Measurements from ENCODE around the gene CCM2.

The CCM2 gene

DNA sequence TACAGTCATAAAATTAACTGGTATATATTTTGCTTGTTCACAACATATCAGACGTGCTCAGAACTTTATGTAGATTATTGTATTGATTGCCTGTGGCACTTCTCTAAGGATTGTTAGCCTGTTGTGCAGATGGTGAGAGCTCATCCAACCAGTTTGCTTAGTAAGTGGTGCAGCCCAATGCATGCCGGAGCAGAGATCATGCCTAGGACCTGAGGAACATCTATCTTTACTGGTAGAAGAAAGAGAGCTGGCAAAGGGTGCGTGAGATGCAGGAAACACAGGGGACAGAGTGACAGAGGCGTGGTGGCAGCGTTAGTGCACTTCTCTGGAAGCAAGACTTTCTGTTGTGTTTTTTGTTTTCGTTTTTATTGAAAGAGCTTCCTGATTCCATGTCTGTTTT lies 35.9 kb downstream of the CCM2 start:
- DNase-seq = no peak

DNA sequence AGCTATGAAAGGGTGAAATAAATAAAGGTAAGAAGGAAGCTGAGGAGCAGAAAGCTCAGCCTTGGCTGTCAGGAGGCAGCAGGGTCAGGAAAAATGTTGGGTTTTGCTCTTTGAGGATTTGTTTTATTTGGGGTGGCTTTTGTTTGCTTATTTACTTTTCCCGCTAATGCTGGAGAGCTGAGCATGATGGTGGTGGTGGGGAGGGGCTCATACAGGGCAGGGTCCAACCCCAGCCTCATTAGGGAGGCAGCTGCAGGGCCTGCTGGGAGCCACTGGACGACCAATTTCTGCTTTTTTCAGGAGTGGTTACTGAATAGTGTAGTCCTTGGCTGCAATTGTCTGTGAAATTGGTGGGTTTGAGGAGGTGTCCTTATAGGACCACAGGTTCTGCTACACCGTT lies 36.3 kb downstream of the CCM2 start:
- DNase-seq = no peak

DNA sequence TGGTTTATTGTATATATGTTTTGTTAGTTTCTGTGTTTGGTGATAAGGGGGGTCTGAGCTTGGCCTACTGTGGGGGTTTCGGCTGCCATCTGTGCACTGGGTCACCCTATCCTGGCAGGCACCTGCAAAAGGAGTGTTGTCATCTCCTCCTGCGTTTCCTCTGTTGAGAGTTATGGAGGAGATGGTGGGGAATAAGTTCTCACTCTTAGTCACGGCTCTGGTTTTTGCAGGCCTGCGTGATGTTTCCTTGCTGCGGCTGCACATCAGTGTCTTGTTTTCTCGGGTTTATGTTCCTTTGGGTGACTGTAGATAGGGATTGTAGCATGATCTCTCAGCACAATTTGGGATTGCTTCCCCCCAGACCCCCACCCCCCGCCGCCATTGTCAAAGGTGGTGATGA lies 36.8 kb downstream of the CCM2 start:
- DNase-seq = no peak

- DNase-seq = no peak
Measured at GRCh38 chr7:45037876-45038275, 37.9 kb downstream of the CCM2 start.

DNA sequence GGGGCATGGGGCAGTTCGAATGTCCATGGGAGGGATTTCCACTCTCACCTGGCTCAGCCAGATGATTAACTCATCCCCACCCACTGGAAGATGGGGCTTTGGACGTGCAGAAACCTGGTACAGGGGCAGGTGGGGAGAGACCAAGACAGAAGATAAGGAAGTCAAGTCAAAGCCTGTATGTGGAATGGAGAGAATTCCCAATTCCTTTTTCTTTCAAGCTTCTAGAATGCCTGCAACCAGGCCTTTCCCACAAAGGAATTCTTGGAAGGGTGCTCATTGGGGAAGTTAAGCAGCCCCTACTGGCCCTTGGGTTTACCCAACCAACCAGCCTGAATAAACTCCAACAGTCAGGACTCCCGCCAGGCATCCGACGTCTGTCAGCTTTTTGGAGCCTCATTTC lies 39.1 kb downstream of the CCM2 start:
- DNase-seq = no peak

GRCh38 chr7:45044338-45044737 lies 44.3 kb downstream of the CCM2 start:
- no peak for DNase-seq

- DNase-seq = no peak
Measured at GRCh38 chr7:45048748-45049147, 48.7 kb downstream of the CCM2 start.

GRCh38 chr7:45050198-45050597 lies 50.2 kb downstream of the CCM2 start:
- DNase-seq = no peak

GRCh38 chr7:45052011-45052410 lies 52.0 kb downstream of the CCM2 start:
- DNase-seq = no peak

DNA sequence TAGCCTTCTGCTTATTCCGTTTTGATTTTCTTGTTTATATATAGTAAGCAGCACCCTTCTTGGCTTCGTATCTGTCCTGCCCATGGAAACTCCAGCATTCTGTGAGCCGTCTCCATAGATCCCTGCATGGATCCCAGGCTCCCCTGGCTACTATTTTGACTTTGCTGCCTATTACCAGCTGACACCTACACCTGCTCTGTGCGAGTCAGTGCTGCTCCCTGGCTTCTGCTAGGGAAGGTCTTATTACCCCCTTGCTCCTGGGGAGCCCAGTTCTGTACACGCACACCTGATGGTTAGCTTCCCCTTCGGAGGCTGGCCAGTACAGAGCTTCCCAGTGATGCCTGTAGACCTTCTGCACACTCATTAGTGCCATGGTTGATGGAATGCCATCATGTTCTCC lies 53.4 kb downstream of the CCM2 start:
- no peak for DNase-seq

DNA sequence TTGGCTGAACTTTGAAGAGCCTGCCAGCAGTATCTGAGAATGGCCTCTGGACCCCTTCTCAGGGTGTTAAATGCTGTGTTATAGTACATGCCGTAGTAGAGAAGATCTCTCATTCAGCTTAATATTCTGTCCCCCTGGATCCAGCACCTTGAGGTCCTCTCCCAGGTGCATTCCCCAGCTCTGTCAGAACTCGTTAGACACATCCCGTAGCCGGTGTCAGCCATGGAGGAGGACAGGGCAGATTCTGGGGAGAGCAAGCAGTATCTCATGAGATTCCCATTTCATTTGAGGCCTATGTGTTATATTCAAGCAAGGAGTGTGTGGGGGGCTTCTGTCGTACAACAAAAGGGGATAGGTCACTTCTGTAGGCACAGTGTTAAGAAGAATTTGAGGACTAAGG lies 53.9 kb downstream of the CCM2 start:
- no peak for DNase-seq

DNA sequence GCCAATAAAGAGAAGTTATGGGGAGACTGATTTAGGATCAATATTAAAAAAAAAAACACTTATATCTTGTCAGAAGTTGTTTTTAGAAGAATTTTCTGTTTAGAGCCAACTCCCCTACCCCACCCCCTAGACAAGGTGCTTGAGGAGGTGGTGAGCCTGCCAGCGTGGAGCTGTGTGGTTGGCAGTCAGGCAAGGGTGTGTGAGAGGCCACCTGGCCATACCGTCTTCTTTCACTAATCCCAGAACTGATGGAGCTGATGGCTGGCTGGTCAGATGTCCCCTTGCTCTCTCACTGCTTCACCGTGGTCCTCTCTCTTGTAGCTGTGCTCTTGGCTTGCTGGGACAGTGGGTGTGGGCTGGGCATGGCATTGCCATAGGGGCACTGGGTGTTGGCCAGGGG lies 54.4 kb downstream of the CCM2 start:
- DNase-seq = no peak

DNA sequence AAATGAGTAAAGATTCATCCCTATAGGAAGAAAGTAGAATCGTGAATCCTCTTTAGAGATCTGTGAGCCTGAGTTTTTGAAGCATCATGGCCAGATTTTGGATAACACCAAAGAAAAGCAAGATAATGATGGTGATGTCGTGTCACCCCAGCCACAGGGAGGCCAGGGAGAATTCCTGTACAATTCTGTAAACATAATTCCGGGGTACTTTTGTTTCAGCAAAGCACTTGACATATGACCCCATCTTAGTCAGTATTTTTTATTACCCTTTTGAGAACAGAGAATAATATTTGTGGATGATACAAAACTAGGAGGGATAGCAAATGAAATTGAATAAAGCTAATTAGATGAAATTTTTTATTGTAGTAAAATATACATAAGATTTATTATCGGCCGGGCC lies 55.0 kb downstream of the CCM2 start:
- no peak for DNase-seq

DNA sequence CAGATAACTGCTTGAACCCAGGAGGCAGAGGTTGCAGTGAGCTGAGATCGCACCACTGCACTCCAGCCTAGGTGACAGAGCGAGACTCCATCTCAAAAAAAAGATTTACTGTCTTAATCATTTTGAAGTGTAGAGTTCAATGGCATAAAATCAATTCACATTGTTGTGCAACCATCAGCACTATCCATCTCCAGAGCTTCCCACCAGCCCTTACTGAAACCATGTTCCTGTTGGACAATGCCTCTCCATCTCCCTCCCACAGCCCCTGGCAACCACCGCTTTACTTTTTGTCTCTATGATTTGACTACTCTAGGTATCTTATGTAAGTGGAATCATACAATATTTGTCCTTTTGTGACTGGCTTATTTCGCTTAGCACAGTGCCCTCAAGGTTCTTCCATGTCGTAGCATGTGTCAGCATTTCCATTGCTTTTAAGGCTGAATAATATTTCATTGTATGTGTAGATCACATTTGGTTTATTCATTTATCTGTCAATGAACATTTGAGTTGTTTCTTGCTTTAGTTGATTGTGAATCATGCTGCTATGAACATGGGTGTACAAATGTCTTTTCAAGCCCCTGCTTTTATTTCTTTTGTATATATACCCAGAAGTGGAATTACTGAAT lies 55.7 kb downstream of the CCM2 start:
- DNase-seq = no peak

DNA sequence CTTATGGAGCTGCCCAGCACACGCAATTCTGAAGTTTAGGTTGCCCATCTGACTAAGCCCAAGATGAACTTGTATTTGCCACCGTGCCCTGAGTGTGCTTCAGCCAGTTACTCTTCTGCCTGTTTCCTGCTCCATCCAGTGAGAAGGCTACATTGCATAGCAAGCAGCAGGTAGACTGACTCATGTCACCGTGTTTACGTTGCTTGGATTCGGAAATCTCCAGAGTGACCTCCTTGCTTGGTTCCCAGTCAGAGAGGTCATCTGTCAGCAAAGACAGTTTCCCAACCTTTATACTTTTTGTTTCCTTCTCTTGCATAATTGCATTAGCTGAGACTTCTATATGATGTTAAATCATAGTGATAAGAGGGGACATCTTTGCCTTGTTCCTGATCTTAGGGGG lies 57.9 kb downstream of the CCM2 start:
- no peak for DNase-seq

- no peak for DNase-seq
Measured at GRCh38 chr7:45060295-45060694, 60.3 kb downstream of the CCM2 start.

DNA sequence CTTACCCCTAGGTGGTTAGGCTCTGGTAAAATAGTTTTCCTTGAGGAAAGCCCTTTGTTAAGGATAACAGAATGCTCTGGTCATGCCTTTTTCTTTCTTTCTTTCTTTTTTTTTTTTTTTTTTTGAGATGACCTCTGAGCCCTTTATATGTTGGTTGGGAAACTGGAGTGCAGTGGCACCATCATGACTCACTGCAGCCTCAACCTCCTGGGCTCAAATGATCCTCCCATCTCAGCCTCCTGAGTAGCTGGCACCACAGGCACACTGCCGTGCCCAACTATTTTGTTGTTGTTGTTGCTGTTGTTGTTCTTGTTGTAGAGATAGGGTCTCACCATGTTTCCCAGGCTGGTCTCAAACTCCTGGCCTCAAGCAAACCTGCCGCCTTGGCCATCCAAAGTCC lies 61.4 kb downstream of the CCM2 start:
- no peak for DNase-seq

DNA sequence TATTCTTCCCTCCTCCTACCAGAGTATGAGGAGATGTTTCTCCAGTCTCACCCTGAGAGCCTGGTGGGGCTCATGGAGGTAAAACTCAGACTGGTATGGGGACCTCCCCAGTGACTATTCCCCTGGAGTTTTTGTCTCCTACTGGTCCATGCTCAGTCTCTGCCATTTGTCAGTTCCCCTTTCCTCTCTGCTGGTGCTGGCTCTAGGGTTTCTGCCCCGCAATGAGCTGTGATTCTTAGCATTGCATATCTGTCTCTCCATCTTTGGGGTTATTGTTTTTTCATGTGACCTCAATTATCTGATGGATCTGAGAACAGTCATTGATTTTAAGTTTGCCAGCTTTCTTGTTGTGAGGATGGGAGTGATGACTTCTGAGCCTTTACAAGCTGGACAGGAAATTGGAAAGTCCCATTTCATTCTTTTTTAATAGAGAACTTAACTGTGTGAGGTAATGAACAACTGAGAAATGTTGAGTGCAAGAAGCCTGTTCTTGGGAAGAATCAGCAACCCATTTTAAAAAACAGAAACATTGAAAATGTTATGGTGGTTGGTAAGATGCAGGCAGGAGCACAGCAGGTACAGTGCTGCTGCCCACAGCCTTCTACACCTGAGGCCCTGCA lies 61.9 kb downstream of the CCM2 start:
- no peak for DNase-seq

DNA sequence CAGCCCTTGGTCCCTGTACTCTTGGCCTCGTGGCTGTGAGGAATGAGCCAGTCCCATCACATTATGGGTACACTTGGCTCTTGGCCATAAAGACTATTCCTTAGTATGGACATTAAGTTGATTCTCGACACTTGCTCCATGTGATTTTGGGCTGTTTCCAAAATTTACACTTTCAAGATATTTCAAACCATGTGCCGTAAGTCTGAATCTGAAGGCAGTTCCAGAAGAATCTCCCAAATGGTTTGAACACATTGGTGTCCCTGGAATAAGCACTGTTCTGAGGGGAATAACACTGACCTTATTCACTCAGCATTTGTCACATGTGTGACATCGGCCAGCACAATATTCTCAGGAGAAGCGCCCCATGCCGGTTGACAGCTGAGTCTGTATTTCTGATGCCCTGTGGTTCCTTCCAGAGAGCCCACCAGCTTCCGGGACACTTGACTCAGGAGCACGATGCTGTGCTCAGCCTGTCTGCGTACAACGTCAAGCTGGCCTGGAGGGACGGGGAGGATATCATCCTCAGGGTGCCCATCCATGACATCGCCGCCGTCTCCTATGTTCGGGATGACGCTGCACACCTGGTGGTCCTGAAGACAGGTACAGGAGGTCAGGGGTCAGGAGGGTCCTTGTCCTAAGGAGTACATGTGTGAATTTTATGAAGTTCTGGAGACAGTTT lies 64.2 kb downstream of the CCM2 start:
- no peak for DNase-seq

DNA sequence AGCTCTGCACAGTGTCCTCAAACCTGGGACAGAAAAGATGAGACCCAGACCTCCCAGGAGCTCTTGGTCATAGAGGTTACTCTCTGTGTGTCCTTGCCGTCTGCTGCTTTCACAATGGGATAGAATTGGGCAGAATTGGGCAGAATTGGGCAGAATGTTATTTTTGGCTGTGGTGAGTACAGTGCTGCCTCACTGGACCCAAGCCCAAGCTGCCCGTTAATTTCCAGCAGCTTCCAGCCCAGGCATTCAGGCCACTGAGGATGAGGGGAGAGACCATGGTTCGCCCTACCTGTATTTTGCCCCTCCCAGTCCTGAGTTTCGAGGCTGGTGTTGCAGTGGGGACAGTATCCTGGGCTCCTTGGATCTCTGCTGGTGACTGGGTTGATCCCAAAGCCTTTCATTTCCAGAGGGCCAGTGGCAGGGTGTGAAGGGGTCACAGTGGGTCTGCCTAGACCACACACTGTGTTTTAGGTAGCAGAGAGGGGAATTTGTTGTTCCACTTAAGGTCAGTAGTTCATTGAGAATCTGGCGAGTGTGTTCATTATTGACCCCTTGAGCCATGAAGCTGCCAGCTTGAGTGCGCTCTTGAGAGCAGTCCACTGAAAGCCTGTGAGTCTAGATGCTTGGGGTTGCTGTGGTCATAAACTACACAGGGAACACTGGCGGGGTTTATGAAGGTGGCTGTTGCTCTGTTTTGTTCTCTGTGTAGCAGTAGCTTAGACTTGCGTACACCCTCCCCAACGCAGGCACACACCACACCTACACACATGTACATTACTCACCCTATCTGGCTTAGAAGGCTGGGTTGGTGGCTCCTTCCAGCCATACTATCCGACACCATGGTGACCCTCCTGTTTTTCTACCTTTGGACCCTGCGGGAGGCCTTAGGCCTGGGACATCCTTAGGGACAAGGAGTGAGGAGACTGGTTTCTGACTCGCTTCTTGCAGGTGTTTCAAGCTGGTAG lies 65.3 kb downstream of the CCM2 start:
- no peak for DNase-seq

DNA sequence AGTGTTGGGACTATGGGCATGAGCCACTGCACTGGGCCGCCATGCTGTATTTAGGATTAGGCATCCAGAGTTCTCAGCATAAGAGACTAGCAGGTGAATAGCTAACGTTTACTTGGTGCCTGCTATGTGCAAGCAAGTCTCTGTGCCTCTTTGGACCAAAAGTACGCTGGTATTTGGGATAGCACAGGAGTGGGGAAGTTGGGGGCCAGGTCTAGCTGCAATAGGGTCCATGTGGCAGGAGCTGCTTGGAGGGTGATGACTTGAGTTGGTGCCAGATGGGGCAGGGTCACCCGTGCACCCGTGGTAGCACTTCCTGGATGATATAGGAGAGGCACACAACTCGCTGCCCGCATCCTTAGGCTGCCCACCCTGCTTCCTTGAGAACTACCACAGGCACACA lies 66.4 kb downstream of the CCM2 start:
- no peak for DNase-seq

DNA sequence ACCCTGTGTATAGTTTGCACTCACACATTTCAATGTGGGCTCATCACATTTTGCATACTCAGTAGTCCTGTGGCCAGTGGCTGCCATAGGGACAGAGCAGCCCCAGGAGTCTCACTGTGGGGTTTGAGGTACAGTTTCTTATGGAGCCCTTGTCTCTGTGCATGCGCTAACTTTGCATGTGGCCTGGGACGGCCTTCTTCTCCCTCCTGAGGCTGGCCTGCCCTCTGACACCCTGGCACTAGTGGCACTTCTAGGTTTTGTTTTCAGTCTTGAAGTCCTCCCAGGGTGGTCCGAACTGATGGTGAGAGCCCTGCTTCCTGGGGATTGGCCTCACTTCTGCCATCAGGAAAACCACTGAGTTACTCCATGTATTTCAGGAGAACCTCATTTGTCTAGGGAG lies 67.6 kb downstream of the CCM2 start:
- DNase-seq = no peak

GRCh38 chr7:45068236-45069023 lies 68.4 kb downstream of the CCM2 start:
- DNase-seq = no peak
